ENCODE data around the gene NT5C1B.

The NT5C1B gene

GRCh38 chr2:18551169-18551568, 38.2 kb downstream of the NT5C1B start:
- DNase-seq (ENCODE audit: low read depth in 3 of 3), result no peak

- no peak for DNase-seq (ENCODE audit: low read depth in 3 of 3)
These were observed 38.9 kb downstream of the NT5C1B start for GRCh38 chr2:18550433-18550832.

- DNase-seq (ENCODE audit: low read depth in 3 of 3), result no peak
These were observed 40.3 kb downstream of the NT5C1B start for GRCh38 chr2:18549083-18549482.

DNA sequence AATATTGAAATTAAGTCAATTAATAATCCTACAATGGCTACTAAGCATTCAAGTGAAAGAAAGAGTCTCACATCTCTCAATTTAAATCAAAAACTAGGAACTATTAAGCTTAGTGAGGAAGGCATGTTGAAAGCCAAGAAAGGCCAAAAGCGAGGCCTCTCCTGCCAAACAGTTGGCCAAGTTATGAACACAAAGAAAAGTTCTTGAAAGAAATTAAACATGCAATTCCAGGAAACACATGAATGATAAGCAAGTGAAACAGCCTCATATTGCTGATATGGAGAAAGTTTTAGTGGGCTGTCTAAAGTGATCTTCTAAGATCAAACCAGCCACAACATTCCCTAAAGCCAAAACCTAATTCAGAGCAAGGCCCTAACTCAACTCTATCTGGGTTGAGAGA, 40.7 kb downstream of the NT5C1B start:
- no peak for DNase-seq (ENCODE audit: low read depth in 3 of 3)

- DNase-seq (ENCODE audit: low read depth in 3 of 3), result no peak
These were observed 42.8 kb downstream of the NT5C1B start for GRCh38 chr2:18546567-18546966.

DNA sequence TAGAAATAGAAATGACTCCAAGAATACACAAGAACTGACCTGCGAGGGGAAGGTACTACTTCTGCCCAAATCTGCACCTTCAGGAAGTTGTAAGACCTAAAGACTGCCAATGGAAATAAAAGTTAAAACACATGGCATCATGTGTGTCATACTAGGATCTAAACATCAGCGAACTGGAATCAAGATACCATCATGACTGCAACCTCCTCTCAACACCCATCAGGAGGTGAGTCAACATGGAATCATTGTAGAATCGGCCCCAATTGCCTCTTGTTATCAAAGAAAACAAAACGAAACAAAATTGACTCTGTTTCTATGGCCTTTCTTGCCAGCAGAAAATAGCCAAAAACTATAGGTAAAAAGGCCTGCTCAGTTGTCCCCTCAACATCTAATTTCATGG, 44.0 kb downstream of the NT5C1B start:
- DNase-seq (ENCODE audit: low read depth in 3 of 3), result no peak

DNA sequence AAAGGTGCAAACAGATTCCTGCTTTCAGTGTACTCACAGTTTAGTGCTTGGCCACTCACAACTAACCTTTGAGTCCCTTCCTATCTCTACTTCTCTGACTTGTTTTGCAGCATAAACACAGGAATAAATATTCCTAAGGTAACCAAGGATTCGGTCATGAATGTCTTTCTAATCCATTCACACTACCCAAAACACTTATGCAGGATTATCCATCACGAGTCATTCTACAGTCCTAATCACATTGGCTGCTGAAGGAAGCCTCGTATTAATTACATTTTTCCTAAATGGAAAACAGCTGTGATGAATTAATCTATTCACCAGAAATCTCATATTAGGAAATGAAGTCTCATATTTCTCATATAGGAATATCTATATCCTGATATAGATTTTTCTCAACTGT, 45.2 kb downstream of the NT5C1B start:
- DNase-seq (ENCODE audit: low read depth in 3 of 3), result no peak

DNA sequence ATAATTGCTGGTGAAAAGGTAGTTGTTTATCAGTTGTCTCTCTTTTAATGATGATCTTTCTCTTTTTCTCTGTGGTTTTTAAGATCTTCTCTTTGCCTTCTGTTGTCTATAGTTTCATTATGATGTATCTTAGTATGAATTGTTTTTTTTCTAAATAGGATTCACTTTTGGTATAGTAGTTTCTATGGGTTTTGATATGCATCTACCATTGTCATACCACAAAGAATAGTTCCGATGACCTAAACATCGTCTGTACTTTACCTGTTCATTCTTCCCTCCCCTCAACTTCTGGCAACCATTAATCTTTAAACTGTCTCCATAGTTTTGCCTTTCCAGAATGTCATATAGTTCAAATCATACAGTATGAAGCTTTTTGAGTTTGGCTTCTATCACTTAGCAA, 48.5 kb downstream of the NT5C1B start:
- no peak for DNase-seq (ENCODE audit: low read depth in 3 of 3)

DNA sequence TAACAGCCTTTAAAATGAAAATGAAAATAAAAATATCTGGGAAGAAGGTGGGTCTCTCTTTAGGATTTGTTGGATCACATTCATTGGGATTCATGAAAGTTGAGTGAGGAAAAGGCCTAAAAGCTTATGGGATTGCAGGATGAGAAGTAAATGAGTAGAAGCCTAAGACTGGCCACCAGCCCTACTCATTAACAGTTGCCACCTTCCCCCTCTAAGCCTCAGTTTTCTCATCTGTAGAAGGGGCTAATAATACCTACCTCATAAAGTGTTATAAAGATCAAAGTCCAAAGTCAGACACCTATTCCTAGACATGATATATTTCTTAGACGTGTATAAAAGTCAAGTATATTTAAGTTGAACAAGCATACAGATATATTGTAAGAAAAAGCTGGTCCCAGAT, 52.7 kb downstream of the NT5C1B start:
- no peak for DNase-seq (ENCODE audit: low read depth in 3 of 3)

DNA sequence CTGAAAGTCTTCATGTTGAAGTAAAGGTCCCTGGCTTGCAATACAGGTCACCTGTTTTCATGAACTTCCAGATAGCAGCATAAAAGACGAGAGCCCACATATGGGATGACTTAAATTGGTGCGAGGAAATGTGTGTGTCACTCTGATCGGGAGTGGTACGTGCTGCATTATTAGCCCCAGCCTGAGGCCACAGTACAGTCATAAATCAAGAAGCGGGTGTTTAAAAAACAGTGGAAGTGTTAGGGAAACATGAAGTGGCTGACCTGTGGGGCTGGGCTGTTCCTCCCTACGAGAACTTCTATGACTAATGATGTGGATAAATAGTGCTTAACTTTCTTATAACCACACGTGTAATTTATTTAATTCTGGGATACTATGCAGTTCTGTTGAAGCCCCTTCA, 53.3 kb downstream of the NT5C1B start:
- no peak for DNase-seq (ENCODE audit: low read depth in 3 of 3)

DNA sequence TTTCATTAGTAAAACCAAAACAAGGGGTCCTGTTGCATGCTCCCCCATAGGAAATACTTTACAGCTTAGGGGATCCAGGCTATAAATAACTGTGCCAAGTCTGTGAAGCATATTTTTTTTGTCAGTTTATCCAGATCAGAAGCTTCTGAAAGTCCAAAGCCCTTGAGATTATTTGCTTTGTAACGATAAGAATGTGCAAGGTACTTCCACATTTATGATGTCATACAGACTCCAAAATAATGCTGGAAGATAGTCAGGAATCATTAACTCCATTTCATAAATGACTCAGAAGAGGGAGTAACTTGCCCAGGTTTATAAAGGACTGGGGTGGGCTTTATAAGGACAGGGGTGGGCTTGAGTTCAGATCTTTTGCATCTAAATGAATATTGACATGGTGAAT, 58.2 kb downstream of the NT5C1B start:
- DNase-seq (ENCODE audit: low read depth in 3 of 3), result no peak

DNA sequence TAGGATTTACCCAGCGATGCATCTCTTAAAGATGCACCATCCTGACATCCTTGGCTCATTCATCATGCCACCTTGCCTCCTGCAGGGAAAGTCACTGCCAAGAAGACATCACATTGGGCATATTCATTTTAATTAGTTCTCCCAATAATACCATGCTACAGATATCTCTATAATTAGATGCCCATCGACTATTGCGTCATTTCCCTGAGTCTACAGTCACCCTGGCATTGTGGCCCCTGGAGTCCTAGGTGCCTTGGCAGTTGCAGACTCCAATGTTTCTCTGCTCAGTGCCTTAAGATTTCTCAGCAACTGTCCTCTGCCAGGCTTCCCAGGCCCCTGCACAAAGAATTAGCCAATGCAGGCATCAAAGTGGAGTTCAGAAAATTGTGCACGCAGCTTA, 61.5 kb downstream of the NT5C1B start:
- no peak for DNase-seq (ENCODE audit: low read depth in 3 of 3)

- no peak for DNase-seq (ENCODE audit: low read depth in 3 of 3)
These were observed 62.0 kb downstream of the NT5C1B start for GRCh38 chr2:18527326-18527725.

DNA sequence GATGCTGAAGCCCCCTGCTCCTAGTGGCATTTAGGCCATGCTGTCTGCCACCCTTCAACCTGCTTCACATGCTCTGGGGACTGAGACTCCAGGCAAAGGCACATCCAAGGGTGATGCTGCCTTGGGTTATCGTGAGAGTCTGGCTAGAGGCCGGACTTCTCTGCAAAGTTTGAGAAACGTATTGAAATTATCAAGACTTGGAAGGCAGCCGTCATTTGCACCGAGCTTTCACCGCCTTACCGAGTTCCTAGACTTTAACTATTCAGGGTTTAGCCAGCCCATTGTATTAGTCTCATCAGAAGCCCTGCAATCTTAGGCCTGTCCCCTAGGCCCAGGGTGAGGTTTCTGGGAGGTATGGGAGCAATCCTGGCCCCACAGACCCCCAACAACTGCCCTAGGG, 62.9 kb downstream of the NT5C1B start:
- no peak for DNase-seq (ENCODE audit: low read depth in 3 of 3)

GRCh38 chr2:18525852-18526251, 63.5 kb downstream of the NT5C1B start:
- DNase-seq (ENCODE audit: low read depth in 3 of 3), result no peak

DNA sequence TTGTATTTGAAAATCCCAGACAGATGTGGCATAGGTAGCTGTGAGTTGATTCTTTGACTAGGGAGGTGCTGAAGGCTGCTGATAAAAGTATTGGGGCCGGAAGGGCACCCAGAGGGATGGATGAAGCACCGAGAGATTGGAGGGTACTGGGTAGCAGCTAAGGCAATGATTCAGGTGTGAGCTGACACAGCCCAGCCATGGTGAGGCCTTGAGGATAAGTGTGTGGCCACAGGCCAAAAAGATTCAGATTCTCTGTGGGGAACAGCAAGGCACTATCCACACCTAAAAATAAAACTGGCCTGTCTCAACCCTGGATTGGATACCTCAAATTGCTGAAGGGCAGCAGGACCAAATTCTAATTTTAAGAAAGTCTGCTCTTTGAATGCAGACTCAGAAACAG, 64.1 kb downstream of the NT5C1B start:
- DNase-seq (ENCODE audit: low read depth in 3 of 3), result no peak

DNA sequence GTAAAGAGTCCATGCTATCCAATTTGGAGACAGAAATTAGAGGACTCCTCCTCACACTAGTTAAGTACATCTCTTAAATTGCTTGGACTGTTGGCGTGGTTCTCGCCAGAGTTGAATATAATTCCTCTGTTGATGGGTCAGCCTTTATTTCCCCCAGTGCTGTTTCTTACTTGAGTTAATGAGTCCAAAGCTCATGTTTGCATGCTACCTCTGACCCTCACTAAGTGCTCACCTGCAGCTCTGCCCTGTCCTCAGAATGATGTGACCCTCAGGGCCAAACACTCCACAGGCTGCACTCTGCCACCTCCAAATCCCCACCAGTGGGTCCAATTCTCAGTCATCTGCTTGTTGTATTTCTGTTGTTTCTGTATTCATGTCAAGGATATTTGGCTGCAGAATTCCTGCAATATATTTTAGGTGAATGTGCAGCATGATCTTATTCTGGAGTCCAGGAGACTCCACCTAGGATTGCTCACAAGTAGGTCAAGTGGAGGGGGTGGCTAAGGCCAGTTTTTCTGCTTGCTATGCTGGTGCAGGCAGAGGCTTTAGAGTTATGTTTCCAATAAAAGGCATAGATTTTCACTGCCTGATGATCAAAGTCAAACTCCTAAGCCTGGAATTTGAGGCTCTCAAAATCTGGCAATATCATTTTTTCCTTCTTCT, 66.8 kb downstream of the NT5C1B start:
- DNase-seq (ENCODE audit: low read depth in 3 of 3), result no peak

- DNase-seq (ENCODE audit: low read depth in 3 of 3), result peak; percentile 38 to 59 (median 47)
These were observed 68.6 kb downstream of the NT5C1B start for GRCh38 chr2:18520451-18521425.

- DNase-seq (ENCODE audit: low read depth in 3 of 3), result no peak
These were observed 69.4 kb downstream of the NT5C1B start for GRCh38 chr2:18519914-18520450.

GRCh38 chr2:18518116-18519111, 71.0 kb downstream of the NT5C1B start:
- DNase-seq (ENCODE audit: low read depth in 3 of 3), result no peak

- DNase-seq (ENCODE audit: low read depth in 3 of 3), result no peak
These were observed 72.0 kb downstream of the NT5C1B start for GRCh38 chr2:18517386-18517785.

- DNase-seq (ENCODE audit: low read depth in 3 of 3), result no peak
These were observed 73.3 kb downstream of the NT5C1B start for GRCh38 chr2:18516112-18516511.
